HG02678 (cell line): ENCODE data around the gene DPP6.
"Not testable (repeated sequence)": the region's sequence is repeated elsewhere in the genome, so short reads cannot be mapped to it uniquely, and the experiment has no call there.

ENCODE experiments used
- ATAC-seq: cut with Tn5 transposase; IDR thresholded peaks from one replicate; pipeline ENCODE4 v1.9.1; 2021; ENCODE audit warnings: mild to moderate bottlenecking, moderate library complexity; ENCODE audit not compliant: unreplicated experiment

DPP6 gene

DNA sequence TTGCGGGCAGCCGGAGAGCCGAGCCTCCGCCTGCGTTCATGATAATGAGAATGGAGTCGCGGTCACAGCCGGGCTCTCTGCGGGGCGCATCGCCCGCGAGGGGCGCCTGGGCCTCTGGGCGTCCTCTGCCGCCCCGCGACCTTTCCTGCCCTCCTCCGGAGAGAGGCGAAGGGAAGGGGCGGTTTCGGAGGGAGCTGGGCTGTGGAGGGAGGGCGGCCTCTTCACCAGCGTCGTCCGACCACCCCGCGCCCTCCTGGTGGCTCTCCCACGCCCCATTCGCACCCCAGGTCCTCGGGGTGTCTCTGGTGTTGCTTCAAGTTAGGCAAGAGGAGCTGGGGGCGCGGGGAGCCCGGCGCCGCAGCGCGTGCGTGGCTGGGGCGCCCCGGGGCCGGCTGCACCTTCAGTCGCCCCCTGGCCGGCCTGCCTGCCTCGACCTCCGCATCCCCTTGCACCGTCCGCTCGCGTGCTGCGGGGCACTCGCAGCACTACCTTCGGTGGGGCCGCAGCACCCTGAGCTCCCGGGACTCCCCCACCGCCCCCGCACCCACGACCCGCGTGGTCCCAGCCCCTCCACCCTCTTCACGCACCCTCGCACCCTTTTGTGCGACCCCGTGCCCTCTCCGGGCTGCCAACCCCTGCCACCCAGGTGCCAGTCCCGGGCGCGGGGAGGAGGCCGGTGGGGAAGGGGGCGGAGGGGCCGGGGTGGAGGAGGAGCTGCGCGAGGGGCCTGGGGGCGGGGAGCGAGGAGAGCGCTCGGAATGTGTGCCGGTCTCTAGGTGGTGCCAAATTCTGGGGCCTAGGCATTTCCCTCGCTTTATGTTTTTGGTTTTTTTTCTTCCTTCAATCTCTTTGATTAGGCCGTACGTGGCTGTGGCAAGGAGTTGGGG lies at the start of gene DPP6:
Gene DPP6, plus strand, starts transcription at position 756 of the 887 bp plus-strand sequence.
- not testable (repeated sequence) for ATAC-seq

- not testable (repeated sequence) for ATAC-seq
Measured at GRCh38 chr7:154009423-154009911, 42.7 kb upstream of the DPP6 start.

- ATAC-seq: not testable (repeated sequence)
Measured at GRCh38 chr7:154010726-154011568, 41.3 kb upstream of the DPP6 start.

DNA sequence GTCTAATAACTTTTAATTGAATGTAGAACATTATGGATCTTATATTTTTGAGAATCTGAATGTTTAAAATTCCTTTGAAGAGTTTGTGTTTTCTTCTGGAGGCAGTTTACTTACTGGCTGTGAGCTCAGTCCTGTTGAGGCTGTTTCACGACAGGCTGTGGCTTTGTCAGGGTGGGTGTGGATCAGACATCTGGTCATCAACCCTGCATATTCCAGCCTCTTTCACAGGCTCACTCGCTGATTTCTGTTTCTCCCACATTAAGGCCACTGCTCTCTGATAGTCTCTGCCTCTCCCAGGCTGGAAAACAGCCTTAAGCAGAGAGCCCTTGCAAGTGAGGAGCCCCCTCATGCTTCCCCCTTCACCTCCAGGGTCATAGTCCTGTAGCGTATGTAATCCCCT lies 39.4 kb upstream of the DPP6 start:
- ATAC-seq: not testable (repeated sequence)

- ATAC-seq: not testable (repeated sequence)
Measured at GRCh38 chr7:154015636-154016035, 36.6 kb upstream of the DPP6 start.

- not testable (repeated sequence) for ATAC-seq
Measured at GRCh38 chr7:154018354-154018753, 33.8 kb upstream of the DPP6 start.

GRCh38 chr7:154027805-154028204 lies 24.4 kb upstream of the DPP6 start:
- ATAC-seq: not testable (repeated sequence)

DNA sequence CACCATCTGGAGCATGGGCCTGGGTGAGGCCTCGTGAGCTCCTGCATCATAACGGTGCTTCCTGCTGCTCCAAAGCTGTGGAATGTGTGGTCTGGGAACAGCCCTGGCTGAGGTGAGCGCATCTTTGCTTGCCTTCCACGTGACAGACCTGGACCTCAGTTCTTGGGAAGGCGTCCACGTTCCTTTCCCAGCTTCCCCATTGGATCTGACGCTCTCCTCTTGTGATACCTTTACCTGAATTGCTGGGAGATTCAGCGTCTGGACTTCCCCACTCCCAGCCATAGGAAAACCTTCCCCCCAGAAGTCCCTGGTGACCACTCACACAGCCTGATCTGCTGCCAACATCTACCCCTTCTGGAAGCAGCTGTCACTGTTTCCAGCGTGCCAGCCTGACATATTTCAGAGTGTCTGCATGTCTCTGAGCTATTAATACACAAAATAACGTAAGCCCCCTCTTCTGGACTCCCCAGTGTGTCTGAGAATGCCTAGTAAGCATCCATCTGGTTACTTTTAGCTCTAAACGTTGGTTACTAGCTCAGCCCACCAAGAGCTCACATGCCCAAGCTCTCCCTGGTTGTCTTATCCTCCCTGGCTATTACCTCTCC lies 21.6 kb upstream of the DPP6 start:
- not testable (repeated sequence) for ATAC-seq

DNA sequence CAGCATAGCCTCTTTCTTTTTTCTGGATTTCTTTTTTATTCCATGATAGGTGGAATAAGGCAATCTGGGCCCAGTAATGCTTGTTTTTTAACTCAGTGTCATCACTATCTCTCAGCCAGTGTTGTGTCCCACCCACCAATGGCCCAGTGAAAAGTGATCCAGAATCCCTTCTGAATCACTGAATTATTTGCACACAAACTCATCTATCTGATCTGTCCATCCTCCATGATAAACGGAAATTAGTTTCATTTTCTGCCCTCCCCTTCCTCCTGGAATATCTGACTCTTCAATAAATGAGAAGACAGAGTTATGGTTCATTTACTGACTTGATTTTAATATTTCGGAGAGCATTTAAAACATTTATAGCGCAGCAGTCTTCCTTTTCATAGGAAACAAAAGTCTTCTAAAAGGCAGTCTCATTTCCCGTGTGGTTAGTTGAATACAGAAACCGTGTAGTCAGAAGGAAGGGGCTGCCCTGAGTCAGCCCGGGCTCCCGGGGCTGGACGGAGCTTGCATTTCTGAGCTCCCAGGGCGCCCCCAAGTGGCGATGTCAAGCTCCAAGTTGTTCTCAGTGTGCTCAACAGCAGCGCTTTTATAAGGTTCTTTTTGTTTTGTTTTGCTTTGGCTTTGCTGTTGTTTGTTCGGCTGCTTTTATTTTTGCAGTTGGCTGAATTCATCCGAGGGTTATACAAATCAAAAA lies 12.6 kb upstream of the DPP6 start:
- peak; percentile 82 for ATAC-seq

DNA sequence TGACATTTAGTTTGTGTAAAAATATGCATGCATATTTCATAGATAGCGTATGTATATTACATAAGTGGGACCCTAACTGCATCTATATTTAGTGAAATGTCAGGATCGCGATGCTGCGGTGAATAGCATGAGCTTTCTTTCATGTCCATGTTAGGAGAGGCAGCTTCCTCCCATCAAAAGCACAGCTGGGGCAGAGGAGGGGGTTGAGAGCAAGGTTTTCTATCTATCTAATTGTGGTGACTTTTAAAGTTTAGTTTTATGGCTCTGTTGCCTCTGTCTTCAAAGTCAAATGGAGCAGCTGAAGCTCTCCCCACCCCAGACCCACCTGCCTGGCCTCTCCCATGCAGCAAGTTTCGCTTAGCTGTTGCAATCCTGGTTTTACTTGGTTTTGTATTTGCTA lies 1.8 kb upstream of the DPP6 start:
- not testable (repeated sequence) for ATAC-seq

DNA sequence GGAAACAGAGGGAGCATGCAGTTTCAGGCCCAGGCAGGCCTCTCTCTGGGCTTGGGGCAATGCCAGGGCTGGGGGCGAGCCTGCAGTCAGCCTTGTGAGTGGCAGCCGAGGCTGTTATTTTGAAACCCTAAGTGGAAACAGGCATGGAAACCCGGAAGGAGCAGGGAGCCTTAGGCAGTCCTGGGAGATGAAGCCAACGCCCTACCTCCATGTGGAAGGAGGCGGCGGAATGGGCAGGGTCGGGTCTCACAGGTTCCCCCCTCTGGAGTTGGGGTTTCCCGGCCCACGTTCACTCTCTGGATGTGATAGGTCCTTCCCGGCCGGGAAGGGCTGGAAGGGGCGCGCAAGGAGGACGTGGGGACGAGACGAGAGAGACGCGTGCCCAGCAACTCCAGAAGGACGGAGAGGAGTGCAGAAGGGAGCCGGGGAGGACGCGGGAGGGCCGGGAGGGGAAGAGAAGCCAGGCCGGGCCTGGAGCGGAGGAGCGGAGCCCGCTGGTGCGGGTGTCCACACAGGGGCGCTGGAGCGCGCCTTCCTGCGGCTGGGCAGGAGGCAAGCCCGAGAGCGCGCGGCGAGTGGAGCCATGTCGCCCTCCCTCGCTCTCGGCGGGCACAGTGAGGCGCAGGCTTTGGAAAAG lies 1.1 kb upstream of the DPP6 start:
- ATAC-seq: not testable (repeated sequence)

DNA sequence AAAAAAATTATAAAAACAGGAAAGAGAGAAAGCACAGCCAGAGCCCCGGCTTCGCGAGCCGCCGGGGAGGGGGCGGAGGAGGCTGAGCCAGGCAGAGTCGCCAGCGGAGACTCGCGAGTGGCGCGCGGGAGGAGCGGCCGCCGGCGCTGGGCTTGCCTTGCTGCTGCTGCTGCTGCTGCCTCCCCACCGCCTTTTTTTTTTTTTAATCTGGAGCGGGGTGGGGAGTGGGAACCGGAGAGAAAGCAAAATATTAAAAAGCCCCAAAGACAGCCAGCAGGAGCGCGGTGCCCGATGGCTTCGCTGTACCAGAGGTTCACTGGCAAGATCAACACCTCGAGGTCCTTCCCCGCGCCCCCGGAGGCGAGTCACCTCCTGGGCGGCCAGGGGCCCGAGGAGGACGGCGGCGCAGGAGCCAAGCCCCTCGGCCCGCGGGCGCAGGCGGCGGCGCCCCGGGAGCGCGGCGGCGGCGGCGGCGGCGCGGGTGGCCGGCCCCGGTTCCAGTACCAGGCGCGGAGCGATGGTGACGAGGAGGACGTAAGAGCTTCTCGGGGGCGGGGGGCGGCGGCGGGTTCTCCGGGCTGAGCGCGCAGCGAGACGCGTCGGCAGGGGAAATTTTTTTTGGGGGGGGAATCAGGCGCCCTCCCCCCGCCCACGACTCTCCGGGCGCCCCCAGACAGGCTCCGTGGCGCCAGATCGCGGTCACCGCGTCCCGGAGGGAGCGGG lies 493 bp downstream of the DPP6 start:
- not testable (repeated sequence) for ATAC-seq

DNA sequence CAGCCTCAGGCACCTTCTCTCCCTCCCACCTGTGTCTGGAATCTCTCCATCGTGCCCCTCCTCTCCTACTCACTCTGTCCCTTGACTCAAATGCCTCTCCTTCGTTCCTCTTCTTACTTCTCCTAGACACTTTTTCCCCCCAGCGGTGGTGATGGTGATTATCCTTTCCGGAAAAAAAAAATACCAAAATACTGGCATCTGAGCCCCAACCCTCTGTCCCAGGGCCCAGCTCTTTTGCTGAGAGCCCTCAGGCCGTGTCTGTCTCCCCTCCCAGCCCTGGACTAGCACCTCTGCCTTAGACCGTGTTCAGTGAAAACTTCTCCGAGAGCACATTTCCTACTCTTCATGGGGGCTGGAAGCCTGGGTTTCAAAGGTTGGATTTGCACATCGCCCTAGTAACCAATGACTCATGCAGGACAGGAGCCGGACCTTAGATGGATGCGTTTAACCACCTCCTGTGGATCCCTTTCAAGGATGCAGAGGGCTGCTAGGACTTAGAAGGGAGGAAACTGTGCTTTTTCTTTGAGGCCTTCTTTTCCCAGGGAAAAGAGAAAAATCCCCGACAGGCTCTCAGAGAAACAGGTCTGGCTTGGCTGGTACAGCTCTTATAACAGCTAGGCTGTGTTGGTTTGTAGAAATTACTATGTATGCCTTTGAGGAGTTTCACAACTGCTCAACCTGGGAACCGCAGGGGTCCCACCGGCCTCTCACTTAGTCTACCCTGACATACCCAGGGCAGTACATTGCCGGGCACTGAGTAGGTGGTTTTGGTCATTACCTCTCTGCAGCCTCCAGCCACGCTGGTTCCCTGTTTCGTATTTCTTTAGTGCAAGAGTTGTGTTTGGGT lies 1.5 kb downstream of the DPP6 start:
- not testable (repeated sequence) for ATAC-seq

- ATAC-seq: not testable (repeated sequence)
Measured at GRCh38 chr7:154054664-154055063, 2.5 kb downstream of the DPP6 start.

DNA sequence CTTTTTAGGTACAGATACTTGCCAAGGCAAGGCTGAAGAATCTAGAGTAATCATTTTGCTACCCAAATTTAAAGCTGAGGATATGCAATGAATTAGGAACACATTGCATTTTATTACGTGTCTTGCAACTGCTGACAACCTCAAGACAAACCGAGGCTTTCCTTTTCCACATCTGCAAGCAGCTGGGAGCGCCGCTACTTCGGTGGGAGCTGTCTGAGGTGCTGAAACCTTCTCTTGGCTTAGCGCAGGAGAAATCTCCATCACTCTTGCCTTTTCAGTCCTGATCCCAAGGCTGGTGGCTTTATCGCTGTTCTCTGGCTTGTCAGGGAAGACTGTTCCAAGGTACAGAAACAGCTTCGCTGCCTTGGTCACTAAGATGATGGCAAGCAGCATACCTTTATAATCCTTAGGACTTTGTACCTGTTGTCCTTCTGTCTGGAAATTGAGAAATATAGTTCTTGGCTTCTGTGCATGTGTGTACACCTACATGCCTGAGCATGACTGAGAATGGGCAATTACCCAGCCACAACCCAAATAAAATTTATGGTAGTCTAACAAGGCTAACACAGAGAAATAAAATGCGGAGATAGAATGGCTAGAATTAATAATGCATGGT lies 3.4 kb downstream of the DPP6 start:
- not testable (repeated sequence) for ATAC-seq

GRCh38 chr7:154058783-154059182 lies 6.6 kb downstream of the DPP6 start:
- ATAC-seq: not testable (repeated sequence)

DNA sequence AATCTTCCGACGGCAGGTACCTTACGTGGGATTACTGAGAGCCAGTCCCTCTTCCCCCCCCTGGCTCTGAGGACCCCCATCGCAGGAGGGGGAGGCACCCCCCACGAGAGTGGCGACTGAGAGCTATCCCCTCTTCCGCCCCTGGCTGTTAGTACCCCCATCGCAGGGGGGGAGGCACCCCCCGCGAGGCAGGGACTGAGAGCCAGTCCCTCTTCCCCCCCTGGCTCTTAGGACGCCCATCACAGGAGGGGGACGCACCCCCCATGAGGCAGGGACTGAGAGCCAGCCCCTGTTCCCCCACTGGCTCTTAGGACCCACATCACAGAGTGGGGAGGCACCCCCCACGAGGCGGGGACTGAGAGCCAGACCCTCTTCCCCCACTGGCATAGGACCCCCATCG lies 8.4 kb downstream of the DPP6 start:
- ATAC-seq: not testable (repeated sequence)

DNA sequence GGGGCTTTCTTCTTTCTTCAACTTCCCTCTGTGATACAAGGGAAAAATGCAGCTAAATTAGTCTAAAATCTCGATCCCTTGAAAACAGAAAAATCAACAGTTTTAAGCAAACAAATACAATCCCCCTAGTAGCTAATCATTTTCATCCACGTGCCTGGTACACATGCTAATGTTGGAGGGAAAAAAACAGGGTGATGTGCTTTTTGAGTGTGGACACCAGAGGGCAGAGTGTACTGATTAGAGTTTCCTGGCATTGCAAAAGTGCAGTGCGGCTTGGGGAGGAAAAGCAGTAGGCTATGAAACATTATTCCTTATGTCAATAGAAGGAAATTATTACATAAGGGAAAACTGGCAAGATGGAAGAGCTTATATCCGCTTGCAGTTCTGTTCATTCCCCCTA lies 19.6 kb downstream of the DPP6 start:
- ATAC-seq: not testable (repeated sequence)
